Measurements from ENCODE around the gene METTL17.

- TF ChIP-seq EZH2 (IDR thresholded peaks at IDR 0.05; ENCODE audit: insufficient read depth, low read length) (no peak), CTCF (IDR thresholded peaks at IDR 0.05; ENCODE audit: insufficient read depth, low read depth, low read length) (no peak)
Measured at GRCh38 chr14:21018286-21018685, 28.5 kb downstream of the METTL17 start.

All from astrocyte (in vitro differentiated cells and primary cell).